Liver (tissue), 9 donors: ENCODE measurements around the gene IL11. TPM values are rescaled to one million over a fixed set of nuclear protein-coding genes. Genes with fewer than 3 reads are reported as not detected.

Source experiments
- DNase-seq: peaks from one replicate; pipeline ENCODE4 v3.0.0-alpha.2; 2017; ENCODE audit warnings: low spot score
- H3K27ac ChIP-seq, 2 donors: one replicate each; pipeline ENCODE4 v1.7.0; 2013; ENCODE audit warnings: inconsistent platforms in 2 of 2, low read length in 2 of 2, control low read depth in 1 of 2, low read depth in 1 of 2, mild to moderate bottlenecking in 1 of 2
- H3K27me3 ChIP-seq, 4 donors: one replicate each; pipeline versions ENCODE4 v1.6.1 to v1.7.0; 2013; ENCODE audit warnings: low read length in 3 of 4, inconsistent platforms in 1 of 4, mild to moderate bottlenecking in 1 of 4, moderate library complexity in 1 of 4; ENCODE audit not compliant: control insufficient read depth in 4 of 4, insufficient read depth in 4 of 4
- H3K36me3 ChIP-seq, 4 donors: one replicate each; pipeline versions ENCODE4 v1.6.1 to v1.7.0; 2013; ENCODE audit warnings: low read length in 3 of 4, mild to moderate bottlenecking in 3 of 4, low read depth in 1 of 4, moderate library complexity in 1 of 4; ENCODE audit not compliant: control insufficient read depth in 4 of 4, insufficient read depth in 3 of 4
- H3K4me1 ChIP-seq, 4 donors: one replicate each; pipeline versions ENCODE4 v1.6.1 to v1.7.0; 2013; ENCODE audit warnings: low read length in 3 of 4, mild to moderate bottlenecking in 3 of 4, moderate library complexity in 1 of 4; ENCODE audit not compliant: control insufficient read depth in 4 of 4, insufficient read depth in 4 of 4
- H3K4me3 ChIP-seq, 3 donors: one replicate each; pipeline versions ENCODE4 v1.6.1 to v1.7.0; 2013; ENCODE audit warnings: low read length in 3 of 3, control low read depth in 1 of 3, low read depth in 1 of 3, mild to moderate bottlenecking in 1 of 3
- H3K9ac ChIP-seq, 2 donors: one replicate each; pipeline ENCODE4 v1.7.0; 2013; ENCODE audit warnings: low read length in 2 of 2, mild to moderate bottlenecking in 2 of 2, moderate library complexity in 2 of 2, control low read depth in 1 of 2, low read depth in 1 of 2
- H3K9me3 ChIP-seq, 4 donors: one replicate each; pipeline versions ENCODE4 v1.6.1 to v1.7.0; 2013; ENCODE audit warnings: low read length in 3 of 4; ENCODE audit not compliant: control insufficient read depth in 4 of 4
- ATF3 ChIP-seq: IDR thresholded peaks from 2 replicates; pipeline ENCODE4 v1.6.1; 2016; ENCODE audit warnings: antibody characterized with exemption
- CTCF ChIP-seq: fragments of 150-350 bp; IDR thresholded peaks from 2 replicates; pipeline ENCODE4 v1.5.1; 2017; ENCODE audit warnings: improper control_type of control experiment, low read depth, low read length; ENCODE audit not compliant: missing input control
- FOXA1 ChIP-seq: IDR thresholded peaks from 2 replicates; pipeline ENCODE4 v1.6.1; 2016; ENCODE audit warnings: antibody characterized with exemption
- FOXA2 ChIP-seq: IDR thresholded peaks from 2 replicates; pipeline ENCODE4 v1.6.1; 2016; ENCODE audit warnings: antibody characterized with exemption
- GABPA ChIP-seq, 2 donors: IDR thresholded peaks in 1 of 2; conservative IDR thresholded peaks in 1 of 2; 2 replicates each; pipeline ENCODE4 v1.6.1; 2016; ENCODE audit warnings: antibody characterized with exemption in 2 of 2, mild to moderate bottlenecking in 1 of 2, moderate library complexity in 1 of 2
- HNF4A ChIP-seq, 2 donors: conservative IDR thresholded peaks; 2 replicates each; pipeline ENCODE4 v1.6.1; 2016; ENCODE audit warnings: antibody characterized with exemption in 2 of 2, mild to moderate bottlenecking in 2 of 2
- HNF4G ChIP-seq: IDR thresholded peaks from 2 replicates; pipeline ENCODE4 v1.6.1; 2016; ENCODE audit warnings: antibody characterized with exemption
- JUND ChIP-seq, 2 donors: IDR thresholded peaks; 2 replicates each; pipeline ENCODE4 v1.6.1; 2016; ENCODE audit warnings: antibody characterized with exemption in 2 of 2
- MAX ChIP-seq: IDR thresholded peaks from 2 replicates; pipeline ENCODE4 v1.6.1; 2016; ENCODE audit warnings: antibody characterized with exemption
- NR2F2 ChIP-seq: IDR thresholded peaks from 2 replicates; pipeline ENCODE4 v1.6.1; 2016; ENCODE audit warnings: antibody characterized with exemption
- RAD21 ChIP-seq, 2 donors: IDR thresholded peaks; 2 replicates each; pipeline ENCODE4 v1.6.1; 2016; ENCODE audit warnings: antibody characterized with exemption in 2 of 2, mild to moderate bottlenecking in 2 of 2
- REST ChIP-seq: IDR thresholded peaks from 2 replicates; pipeline ENCODE4 v1.6.1; 2016; ENCODE audit warnings: antibody characterized with exemption, mild to moderate bottlenecking
- RXRA ChIP-seq, 2 donors: IDR thresholded peaks; 2 replicates each; pipeline ENCODE4 v1.6.1; 2017 to 2018; ENCODE audit warnings: antibody characterized with exemption in 2 of 2, mild to moderate bottlenecking in 1 of 2
- SP1 ChIP-seq: IDR thresholded peaks from 2 replicates; pipeline ENCODE4 v1.6.1; 2018; ENCODE audit warnings: antibody characterized with exemption, mild to moderate bottlenecking
- TAF1 ChIP-seq: conservative IDR thresholded peaks from 2 replicates; pipeline ENCODE4 v1.6.1; 2016; ENCODE audit warnings: antibody characterized with exemption, mild to moderate bottlenecking
- ZBTB33 ChIP-seq: IDR thresholded peaks from 2 replicates; pipeline ENCODE4 v1.6.1; 2016; ENCODE audit warnings: antibody characterized with exemption
- WGBS: extraction: QIAGEN DNeasy Blood & Tissue Kit; methylation state at CpG from one replicate; pipeline ENCODE4 v1.1.7; 2013; 5-methylcytosine and 5-hydroxymethylcytosine counted together
- polyA plus RNA-seq, 2 donors: library from polyadenylated mRNA; stranded (reverse) in 1 of 2; unstranded in 1 of 2; fragments of 200-250 nt in 1 of 2; fragments of >200 nt in 1 of 2; fragmentation: Nextera tagmentation in 1 of 2; extraction: Ambion mirVana in 1 of 2; gene quantifications; one replicate each; pipeline versions ENCODE4 v1.2.1 to v1.2.3, GENCODE V29; 2013 to 2015
- total RNA-seq, 2 donors: library from RNA; depleted of rRNA; stranded (reverse); fragments of >200 nt; gene quantifications; one replicate each; pipeline ENCODE4 v1.2.3, GENCODE V29; 2014
- donor health status: healthy.
- donor health status: healthy.
- donor health status: healthy.
- donor health status: healthy.
- donor health status: healthy.

The IL11 gene
- total and polyA plus RNA-seq, 4 donors: not detected

DNA sequence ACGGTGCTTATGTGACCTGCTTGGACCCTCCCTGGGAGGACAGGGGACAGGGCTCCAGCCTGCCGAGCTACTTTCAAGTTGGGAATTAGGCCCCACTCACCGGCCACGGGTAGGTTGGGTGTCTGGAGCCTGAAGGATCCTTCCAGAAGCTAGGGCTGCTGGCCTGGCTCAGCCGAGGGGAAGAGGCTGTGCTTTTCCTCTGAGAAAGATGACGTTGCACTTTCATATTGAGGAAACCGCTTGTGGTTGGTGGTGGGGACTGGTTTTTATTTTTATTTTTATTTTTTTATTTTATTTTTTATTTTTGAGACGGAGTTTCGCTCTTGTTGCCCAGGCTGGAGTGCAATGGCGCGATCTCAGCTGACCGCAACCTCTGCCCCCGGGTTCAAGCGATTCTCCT, 45.1 kb downstream of the IL11 start, which contains the start of gene TMEM150B (continued):
- no peak for TF ChIP-seq CTCF
- no peak for TF ChIP-seq RXRA (IDR thresholded peaks at IDR 0.05)
- no peak for TF ChIP-seq GABPA (IDR thresholded peaks at IDR 0.05 in 1 of 2, conservative IDR thresholded peaks at IDR 0.05 in 1 of 2)

DNA sequence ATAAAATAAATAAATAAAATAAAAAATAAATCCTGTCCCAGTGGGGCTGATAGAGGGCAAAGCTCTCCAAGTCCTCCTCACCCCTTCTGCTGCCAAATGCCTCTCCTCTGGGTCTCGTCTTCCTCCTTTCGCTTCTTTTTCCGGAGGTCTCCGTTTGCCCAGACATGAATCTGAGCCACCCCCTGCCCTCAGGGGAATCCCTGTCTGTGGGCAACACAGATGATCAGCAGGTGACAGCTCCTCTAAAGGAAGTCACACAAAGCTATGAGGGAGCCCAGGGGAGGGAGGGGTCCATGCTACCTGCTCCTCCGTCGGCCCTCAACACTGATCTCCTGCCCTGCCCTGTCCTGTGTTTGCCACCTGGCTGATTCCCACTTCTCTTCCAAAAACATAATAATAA, 45.6 kb downstream of the IL11 start:
- Histone ChIP-seq H3K4me3 (no peak overlapping the region), H3K27me3 (peaks cover 0 to 2% (median 0%) of the 10 kb centered on the region in 4 donors), H3K36me3 (no peaks in the 10 kb centered on the region), H3K9me3 (no peaks in the 10 kb centered on the region), H3K9ac (no peak overlapping the region), H3K27ac (no peak overlapping the region), H3K4me1 (no peaks in the 10 kb centered on the region)
- no peak for DNase-seq
- 88% methylated on average over 6 of the region's 6 CpGs for WGBS
- no peak for TF ChIP-seq RAD21 (IDR thresholded peaks at IDR 0.05)
- TF ChIP-seq HNF4G: no peak
- TF ChIP-seq MAX: no peak
- TF ChIP-seq ZBTB33: no peak
- TF ChIP-seq FOXA1: no peak
- no peak for TF ChIP-seq REST
- no peak for TF ChIP-seq RXRA (IDR thresholded peaks at IDR 0.05)
- no peak for TF ChIP-seq FOXA2
- TF ChIP-seq NR2F2: no peak
- TF ChIP-seq HNF4A (conservative IDR thresholded peaks at IDR 0.05): no peak
- no peak for TF ChIP-seq GABPA (IDR thresholded peaks at IDR 0.05 in 1 of 2, conservative IDR thresholded peaks at IDR 0.05 in 1 of 2)
- TF ChIP-seq SP1: no peak
- no peak for TF ChIP-seq TAF1
- no peak for TF ChIP-seq ATF3
- no peak for TF ChIP-seq JUND (IDR thresholded peaks at IDR 0.05)
